ENCODE measurements around the gene ZNF425.
A peak's percentile ranks its signal among the peaks of the same experiment; 100 is the strongest.

Gene ZNF425

DNA sequence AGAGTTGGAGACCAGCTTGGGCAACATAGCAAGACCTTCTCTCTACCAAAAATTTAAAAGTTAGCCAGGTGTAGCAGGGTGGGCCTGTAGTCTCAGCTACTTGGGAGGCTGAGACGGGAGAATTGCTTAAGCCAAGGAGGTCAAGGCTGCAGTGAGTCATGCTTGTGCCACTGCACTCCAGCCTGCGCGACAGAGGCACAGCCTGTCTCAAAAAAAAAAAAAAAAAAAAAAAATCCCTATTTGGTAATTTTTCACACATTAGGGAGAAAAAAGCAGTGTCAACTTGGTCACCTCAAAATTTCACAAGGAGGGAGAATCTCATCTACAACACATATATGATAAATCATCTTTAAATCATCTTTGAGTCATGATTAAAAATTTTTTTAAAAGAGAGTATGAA, 14.7 kb upstream of the ZNF425 start:
- H3K27me3 ChIP-seq (replicated peaks) = no peaks in the 10 kb centered on the region
- no peak overlapping the region for H3K4me3 ChIP-seq (ENCODE audit: low read depth, low read length)
- TF ChIP-seq, protein P1, sequence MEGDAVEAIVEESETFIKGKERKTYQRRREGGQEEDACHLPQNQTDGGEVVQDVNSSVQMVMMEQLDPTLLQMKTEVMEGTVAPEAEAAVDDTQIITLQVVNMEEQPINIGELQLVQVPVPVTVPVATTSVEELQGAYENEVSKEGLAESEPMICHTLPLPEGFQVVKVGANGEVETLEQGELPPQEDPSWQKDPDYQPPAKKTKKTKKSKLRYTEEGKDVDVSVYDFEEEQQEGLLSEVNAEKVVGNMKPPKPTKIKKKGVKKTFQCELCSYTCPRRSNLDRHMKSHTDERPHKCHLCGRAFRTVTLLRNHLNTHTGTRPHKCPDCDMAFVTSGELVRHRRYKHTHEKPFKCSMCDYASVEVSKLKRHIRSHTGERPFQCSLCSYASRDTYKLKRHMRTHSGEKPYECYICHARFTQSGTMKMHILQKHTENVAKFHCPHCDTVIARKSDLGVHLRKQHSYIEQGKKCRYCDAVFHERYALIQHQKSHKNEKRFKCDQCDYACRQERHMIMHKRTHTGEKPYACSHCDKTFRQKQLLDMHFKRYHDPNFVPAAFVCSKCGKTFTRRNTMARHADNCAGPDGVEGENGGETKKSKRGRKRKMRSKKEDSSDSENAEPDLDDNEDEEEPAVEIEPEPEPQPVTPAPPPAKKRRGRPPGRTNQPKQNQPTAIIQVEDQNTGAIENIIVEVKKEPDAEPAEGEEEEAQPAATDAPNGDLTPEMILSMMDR (IDR thresholded peaks at IDR 0.05; ENCODE audit: low read depth, low read length, missing control alignments) = no peak
- no peaks in the 10 kb centered on the region for H3K36me3 ChIP-seq (replicated peaks)
- DNase-seq = no peak
- H3K27ac ChIP-seq = no peak overlapping the region
- in situ Hi-C loops (cut with HindIII; ENCODE audit: low pct_ligation_motif_present, low sequenced_read_pairs) = no loop called here

DNA sequence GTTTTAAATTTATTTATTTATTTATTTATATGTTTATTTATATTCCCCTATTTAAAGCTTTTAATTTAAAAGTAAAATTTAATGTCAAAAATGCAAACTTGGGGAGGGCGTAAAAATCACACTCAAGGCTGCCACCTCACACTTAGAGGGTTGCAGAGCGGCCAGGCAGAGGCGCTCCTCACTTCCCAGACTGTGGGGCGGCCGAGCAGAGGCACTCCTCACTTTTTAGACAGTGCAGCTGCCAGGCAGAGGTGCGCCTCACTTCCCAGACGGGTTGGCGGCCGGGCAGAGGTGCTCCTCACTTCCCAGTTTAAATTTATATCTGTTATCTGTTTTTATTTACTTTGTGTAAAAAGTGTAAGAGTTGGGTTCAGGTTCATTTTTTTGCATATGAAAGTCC, 10.0 kb upstream of the ZNF425 start:
- DNase-seq = no peak
- in situ Hi-C loops (cut with HindIII; ENCODE audit: low pct_ligation_motif_present, low sequenced_read_pairs) = no loop called here
- Histone ChIP-seq H3K27me3 (replicated peaks) (no peaks in the 10 kb centered on the region), H3K4me3 (ENCODE audit: low read depth, low read length) (no peak overlapping the region), H3K36me3 (replicated peaks) (peaks cover 6% of the 10 kb centered on the region), H3K27ac (no peak overlapping the region)
- TF ChIP-seq, protein P1 (IDR thresholded peaks at IDR 0.05; ENCODE audit: low read depth, low read length, missing control alignments) = no peak

DNA sequence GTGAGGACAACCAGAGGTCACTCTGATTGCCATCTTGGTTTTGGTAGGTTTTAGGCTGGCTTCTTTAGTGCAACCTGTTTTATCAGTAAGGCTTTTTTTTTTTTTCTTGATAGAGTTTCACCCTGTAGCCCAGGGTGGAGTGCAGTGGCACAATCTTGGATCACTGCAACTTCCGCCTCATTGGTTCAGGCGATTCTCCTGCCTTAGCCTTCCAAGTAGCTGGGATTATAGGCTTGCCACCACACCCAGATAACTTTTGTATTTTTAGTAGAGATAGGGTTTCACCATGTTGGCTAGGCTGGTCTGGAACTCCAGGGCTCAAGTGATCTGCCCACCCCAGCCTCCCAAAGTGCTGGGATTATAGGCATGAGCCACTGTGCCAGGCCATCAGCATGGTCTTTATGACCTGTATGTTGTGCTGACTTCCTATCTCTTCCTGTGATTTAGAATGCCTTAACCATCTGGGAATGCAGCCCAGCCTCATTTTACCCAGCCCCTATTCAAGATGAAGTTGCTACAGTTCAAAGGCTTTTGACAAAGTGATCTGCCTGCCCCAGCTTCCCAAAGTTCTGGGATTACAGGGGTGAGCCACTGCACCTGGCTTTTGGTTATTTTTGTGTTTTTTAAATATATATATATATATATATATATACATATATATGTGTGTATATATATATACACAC, 7.0 kb upstream of the ZNF425 start:
- in situ Hi-C loops (cut with HindIII; ENCODE audit: low pct_ligation_motif_present, low sequenced_read_pairs) = no loop called here
- no peak overlapping the region for H3K4me3 ChIP-seq (ENCODE audit: low read depth, low read length)

DNA sequence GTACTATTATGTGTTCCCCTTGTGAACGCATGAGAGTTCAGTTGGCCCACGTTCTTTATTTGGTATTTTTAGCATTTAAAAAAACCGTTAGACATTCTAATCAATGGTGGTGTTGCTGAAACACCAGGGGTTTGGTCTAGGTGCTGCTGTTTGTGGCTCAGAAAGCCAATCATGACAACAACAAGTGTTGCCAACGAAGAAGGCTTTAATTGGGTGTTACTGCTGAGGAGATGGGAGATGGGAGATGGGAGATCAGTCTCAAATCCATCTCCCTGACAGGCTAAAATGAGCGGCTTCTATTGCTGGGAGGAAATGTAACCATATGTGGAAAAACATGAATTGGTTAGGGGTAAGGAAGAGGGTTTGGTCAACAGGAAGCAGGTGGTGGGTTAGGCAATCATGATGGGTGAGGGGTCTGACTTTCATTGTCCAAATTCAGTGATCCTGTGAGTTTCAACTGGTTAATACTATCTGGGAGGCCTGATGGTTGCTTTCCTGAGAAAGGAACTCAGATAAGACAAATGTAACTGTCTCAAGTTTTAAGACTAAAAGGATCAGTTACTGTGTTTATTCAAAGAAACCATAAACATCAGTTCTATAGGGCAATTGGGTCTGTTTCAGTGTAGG, 4.6 kb upstream of the ZNF425 start:
- in situ Hi-C loops (cut with HindIII; ENCODE audit: low pct_ligation_motif_present, low sequenced_read_pairs) = no loop called here
- TF ChIP-seq, protein P1 (IDR thresholded peaks at IDR 0.05; ENCODE audit: low read depth, low read length, missing control alignments) = no peak
- Histone ChIP-seq H3K27ac (no peak overlapping the region), H3K4me3 (ENCODE audit: low read depth, low read length) (no peak overlapping the region), H3K27me3 (replicated peaks) (no peaks in the 10 kb centered on the region), H3K36me3 (replicated peaks) (peaks cover 19% of the 10 kb centered on the region)
- DNase-seq = no peak

More for the DNA sequence above, 7.0 kb upstream of the ZNF425 start:
- no peaks in the 10 kb centered on the region for H3K27me3 ChIP-seq (replicated peaks)
- peaks cover 19% of the 10 kb centered on the region for H3K36me3 ChIP-seq (replicated peaks)
- H3K27ac ChIP-seq = no peak overlapping the region
- no peak for DNase-seq
- TF ChIP-seq, protein P1 (IDR thresholded peaks at IDR 0.05; ENCODE audit: low read depth, low read length, missing control alignments) = no peak

DNA sequence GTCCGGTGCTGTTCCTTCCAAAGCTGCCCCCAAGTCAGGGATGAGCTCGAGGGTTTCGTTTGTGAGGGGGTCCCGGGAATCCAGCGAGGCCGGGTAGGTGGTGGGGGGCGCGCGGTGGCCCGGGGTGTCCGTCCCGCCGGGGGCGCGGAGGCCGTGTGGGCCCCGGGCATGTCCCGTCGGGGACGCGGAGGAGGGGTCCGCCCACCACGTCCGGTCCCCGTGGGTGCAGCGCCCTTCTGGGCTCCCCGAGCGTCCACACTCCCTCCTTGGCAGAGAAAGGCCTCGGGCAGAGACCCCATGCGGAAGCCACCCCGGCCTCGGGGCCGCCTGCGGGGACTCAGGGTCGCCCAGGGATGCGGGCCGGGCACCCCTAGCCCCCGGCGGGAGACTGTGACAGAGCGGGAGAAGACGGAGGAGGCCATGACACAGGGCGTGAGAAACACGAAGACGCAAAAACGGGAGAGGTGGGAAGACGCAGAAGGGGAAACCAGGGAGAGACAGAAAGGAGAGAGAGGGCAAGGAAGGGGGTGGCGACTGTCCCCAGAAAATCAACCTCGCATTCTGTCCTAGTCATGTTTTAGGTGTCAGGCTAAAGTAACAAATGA, 640 bp upstream of the ZNF425 start:
- peaks cover 16% of the 10 kb centered on the region for H3K36me3 ChIP-seq (replicated peaks)
- H3K4me3 ChIP-seq (ENCODE audit: low read depth, low read length) = peak overlapping the region; percentile 96
- peak overlapping the region; percentile 82 for H3K27ac ChIP-seq
- DNase-seq = no peak
- TF ChIP-seq, protein P1 (IDR thresholded peaks at IDR 0.05; ENCODE audit: low read depth, low read length, missing control alignments) = no peak
- in situ Hi-C loops (cut with HindIII; ENCODE audit: low pct_ligation_motif_present, low sequenced_read_pairs) = no loop called here
- no peaks in the 10 kb centered on the region for H3K27me3 ChIP-seq (replicated peaks)

All from brain microvascular endothelial cell (primary cell).